Activated T-cell treated with anti-CD3 and anti-CD28 coated beads for 48 hours (primary cell): Measurements from ENCODE around the gene ZNF236.
"Not testable (repeated sequence)": the region's sequence is repeated elsewhere in the genome, so short reads cannot be mapped to it uniquely, and the experiment has no call there.

Source experiments
- DNase-seq: peaks from one replicate; pipeline ENCODE4 v3.0.0-alpha.2; 2020; ENCODE audit warnings: low read depth

Gene ZNF236

DNA sequence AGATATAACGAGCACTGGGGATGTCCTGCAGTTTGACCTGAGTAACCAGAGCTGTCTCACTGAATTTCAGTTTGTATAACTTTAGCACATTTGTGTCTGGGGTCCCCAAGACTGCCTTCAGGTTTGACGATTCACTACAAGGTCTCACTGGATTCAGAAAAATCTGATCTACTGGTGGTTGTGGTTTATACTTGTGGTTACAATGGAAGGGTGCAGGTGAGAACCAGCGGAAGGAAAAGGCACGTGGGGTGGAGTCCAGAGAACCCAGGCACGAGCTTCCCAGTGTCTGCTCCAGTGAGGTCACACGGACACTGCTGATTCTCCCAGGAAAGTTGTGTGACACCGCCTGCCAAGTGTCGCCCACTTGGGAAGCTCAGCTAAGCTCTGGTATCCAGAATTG is 126.0 kb downstream of the ZNF236 start:
- no peak for DNase-seq

DNA sequence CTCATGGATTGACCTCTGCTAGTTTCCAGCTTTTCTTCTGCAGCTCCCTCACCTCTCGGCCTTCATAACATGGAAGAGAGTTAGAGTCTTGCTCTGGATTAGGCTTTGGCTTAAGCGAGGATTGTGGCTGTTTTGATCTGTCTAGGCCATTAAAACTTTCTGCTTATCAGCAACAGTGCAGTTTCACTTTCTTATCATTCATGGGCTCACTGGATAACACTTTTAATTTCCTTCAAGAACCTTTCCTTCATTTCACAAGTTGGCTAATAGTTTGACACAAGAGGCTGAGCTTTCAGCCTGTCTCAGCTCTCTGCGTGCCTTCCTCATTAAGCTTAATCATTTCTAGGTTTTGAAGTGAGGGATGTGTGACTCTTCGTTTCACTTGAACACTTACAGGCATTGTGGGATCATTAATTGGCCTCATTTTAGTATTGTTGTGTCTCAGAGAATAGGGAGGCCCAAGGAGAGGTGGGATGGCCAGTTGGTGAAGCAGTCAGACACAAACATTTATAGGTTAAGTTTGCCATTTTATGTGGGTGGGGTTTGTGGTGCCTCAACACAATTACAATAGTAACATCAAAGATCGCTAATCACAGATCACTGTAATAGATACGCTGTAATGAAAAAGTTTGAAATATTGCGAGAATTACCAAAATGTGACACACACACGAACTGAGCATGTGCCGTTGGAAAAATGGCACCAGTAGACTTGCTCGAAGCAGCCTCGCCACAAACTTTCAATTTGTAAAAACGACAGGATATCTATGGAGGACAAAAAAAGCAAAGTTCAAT is 129.3 kb downstream of the ZNF236 start:
- no peak for DNase-seq

DNA sequence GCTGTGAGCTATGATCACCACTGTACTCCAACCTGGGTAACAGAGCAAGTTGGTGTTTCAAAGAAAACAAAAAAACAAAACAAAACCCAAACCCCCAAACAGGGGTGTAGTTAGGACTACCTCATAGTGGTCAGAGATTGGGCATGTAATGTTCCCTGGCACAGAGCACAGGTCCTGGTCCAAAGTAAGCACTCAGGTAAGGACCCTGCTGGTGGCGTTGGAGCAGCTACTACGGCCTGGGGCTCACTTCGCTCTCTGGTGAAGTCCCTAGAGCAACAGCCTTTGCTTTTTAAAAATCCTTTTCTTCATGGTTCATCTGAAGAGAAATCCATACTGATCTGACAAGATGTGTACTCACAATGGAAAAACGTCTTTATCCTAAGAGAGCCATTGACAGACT is 130.4 kb downstream of the ZNF236 start:
- no peak for DNase-seq

DNA sequence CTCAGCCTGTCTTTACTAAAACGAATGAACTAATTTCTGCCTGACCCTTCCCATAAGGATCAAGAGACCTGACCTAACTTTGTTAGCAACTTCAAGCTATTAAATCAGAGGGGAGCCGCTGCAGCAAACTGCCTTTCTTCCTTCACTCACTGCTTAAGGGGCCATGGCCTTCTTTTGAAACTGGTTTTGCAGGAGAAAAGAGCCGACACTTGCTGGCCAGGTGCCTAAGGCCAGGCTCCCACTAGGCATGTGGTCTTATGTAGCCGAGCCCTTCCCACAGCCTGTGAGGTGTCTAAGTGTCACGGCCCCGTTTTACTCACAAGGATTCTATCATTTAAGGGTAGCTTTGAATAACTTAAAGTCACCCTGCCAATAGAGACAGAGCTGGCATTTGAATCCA is 130.8 kb downstream of the ZNF236 start:
- DNase-seq, result no peak

DNA sequence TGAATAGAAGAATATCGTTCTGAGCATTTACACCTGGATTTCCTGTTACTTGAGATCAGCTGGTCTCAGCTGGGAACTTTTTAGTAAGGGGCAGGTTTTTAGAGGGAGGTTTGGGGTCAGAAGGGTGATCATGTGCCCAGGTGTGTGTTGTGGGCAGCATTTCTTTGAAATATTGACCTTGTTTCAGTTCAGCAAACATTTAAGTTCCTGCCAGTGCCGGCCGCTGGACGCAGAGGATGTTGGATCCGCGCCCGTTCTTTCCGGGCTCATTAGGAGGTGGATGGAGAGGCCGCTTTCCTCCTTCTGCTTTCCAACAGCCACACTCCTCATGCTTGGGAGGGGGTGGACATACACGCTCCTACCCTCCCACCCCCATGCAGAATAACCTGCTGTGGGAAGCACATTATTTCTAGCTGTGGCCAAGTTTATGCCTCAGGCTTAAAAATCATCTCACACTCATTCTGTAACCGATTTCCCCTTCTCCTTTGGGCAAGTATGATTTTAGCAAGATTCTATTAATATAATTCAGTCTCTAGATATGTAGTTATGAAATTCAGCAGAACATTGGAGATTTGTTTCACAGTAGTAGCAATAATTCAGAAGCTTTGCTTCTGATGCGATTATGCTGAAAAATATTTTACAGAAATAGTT is 131.4 kb downstream of the ZNF236 start:
- no peak for DNase-seq

DNA sequence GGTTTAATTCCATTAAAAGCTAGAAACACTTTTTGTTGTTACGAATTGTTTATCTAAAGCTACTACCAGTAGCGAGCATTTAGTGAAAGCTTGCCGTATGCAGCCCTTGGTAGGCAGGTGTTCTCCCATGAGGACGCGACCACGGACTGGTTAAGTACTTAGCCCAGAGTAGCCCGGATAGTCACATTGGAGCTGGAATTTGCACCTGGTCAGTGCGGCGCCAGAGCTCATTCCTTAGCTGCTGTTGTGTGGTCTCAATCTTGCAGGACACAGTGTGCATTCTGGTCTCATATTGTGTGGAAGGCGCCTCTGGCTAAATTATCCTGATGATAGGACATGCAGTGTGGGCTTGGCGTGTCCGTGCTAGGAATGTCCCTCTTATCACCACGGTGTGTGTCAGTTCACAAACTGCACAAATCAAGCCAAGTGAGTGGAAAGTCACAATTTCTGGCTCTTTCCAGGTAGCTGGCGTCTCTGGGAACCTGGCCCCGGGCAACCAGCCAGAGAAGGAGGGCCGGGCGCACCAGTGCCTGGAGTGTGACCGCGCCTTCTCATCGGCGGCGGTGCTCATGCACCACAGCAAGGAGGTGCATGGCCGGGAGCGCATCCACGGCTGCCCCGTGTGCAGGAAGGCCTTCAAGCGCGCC is 133.3 kb downstream of the ZNF236 start:
- DNase-seq, result no peak

DNA sequence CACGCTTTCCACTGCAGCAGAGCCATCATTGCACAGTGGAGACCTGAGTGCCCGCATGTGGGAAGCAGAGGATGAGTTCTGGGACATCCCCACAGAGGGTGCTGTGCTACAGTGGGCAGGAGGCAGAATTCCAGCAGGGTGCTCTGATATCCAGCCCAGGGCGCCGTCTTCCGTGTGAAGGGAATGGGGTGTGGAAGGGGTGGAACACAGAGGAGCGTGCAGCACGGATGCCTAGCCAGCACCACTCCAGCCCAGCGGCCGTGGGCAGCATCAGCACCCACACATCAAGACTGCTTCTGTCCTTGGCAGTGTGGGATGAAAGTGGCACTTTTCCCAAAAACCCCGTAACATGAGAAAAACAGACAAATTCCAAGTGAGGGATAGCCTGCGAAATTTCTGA is 134.3 kb downstream of the ZNF236 start:
- no peak for DNase-seq

DNA sequence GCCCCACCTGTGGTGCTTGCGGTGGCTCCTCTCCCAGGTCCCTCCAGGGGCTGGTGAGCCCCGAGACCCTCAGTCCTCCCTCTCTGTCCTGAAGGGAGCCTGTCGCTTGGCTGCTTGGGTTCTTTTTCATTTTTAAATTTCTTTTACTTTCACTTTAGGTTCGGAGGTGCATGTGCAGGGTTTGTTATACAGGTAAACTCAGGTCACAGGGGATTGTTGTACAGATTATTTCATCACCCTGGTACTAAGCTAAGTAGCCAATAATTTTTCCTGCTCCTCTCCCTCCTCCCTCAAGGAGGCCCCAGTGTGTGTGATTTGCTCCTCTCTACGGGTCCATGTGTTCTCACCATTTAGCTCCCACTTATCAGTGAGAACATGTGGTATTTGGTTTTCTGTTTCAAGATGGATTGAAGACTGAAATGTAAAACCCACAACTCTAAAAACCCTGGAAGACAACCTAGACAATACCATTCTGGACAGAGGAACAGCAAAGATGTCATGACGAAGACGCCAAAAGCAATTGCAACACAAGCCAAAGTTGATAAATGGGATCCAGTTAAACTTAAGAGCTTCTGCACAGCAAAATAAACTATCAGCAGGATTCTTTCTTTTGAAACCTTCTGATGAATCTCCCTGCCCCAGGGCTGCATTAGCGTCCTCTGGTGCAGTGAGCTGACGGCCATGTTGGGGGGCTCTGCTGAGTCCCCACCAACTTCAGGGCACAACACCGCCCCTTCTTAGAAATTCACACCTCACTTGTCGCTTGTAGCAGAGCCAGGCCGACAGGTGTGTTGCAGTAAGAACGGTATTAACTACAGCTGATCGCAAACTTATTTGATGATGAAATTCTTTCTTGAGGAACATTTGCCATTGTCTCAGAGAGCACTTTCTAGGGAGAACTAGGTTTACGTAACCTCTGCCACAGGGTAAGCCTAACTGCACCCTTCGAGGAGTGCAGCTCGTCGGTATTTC is 135.3 kb downstream of the ZNF236 start:
- no peak for DNase-seq

DNA sequence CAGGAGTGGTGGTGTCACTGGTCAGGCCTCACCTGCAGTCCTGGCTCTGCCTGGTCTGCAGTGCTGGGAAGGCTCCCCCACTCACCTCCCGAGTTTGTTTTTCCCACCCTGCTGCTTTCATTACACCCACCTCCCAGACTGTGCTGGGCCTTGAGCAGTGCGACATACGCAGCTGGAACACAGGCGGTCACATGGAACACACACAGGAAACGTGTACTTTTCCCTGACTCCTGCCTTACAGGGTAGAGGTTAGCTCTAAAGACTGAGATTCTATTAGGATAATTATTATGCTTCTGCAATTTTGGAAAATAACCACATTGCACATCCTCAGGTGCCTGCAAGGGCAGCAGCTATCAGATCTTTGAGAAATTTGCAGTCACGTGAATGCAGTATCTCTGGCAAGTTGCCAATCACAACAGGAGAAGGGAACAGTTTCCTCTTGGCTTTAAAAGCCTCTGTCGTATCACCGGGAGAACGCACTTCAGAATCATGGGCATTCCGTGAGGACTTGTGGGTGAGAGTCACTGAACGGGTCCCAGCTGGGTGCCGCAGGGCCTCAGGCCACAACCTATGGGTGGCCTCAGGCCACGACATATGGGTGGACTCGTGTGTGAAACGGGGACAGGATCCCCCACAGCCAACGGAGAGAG is 136.5 kb downstream of the ZNF236 start:
- no peak for DNase-seq

DNA sequence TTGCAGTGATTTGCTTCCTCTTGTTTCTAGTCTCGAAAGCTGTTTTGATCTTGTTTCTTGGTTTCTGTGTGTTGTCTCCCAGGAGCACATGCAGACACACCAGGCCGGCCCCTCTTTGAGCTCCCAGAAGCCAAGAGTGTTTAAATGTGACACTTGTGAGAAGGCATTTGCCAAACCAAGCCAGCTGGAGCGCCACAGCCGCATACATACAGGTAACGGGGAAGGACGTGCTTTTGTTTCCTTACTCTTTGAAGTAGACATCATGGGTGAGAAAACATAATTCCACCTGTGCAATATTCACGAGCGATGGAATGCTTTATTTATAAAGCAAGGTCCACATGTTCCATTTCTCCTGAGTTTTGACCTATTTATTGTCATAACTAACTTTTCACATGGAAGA is 137.2 kb downstream of the ZNF236 start:
- no peak for DNase-seq

DNA sequence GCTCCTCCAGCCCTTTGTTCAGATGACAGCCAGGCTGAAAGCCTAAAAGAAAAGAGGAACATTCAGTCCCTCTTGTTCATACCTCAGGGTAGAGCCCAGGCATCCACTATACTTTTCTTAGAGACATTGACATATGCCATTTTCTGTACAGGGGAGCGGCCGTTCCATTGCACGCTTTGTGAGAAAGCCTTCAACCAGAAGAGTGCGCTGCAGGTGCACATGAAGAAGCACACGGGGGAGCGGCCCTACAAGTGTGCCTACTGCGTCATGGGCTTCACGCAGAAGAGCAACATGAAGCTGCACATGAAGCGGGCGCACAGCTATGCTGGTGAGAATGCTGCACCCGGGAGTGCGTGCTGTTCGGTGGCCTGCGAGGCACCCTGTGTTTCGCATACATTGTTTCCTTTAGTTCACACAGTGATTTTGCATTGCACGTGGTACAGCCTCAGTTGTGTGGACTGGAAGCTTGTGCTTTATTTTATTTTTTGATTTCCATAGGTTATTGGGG is 138.2 kb downstream of the ZNF236 start:
- DNase-seq, result no peak

DNA sequence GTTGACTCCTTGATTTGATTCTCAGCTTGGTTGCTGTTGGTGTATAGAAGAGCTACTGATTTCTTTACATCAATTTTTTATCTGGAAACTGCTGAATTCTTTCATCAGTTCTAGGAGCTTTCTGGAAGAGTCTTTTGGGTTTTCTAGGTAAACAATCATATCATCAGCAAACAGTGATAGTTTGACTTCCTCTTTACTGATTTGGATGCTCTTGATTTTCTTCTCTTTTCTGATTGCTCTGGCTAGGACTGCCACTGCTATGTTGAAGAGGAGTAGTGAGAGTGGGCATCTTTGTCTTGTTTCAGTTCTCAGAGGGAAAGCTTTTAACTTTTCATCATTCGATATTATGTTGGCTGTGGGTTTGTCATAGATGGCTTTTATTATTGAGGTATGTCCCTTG is 140.5 kb downstream of the ZNF236 start:
- no peak for DNase-seq

DNA sequence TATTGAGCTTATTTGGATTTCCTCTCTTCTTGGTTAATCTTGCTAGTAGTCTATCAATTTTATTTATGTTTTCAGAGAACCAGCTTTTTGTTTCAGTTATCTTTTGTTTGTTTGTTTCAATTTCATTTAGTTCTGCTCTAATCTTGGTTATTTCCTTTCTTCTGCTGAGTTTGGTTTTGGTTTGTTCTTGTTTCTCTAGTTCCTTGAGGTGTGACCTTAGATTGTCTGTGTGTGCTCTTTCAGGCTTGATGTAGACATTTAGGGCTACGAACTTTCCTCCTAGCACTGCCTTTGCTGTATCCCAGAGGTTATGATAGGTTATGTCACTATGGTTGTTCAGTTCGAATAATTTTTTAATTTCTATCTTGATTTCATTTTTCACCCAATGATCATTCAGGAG is 141.6 kb downstream of the ZNF236 start:
- no peak for DNase-seq

DNA sequence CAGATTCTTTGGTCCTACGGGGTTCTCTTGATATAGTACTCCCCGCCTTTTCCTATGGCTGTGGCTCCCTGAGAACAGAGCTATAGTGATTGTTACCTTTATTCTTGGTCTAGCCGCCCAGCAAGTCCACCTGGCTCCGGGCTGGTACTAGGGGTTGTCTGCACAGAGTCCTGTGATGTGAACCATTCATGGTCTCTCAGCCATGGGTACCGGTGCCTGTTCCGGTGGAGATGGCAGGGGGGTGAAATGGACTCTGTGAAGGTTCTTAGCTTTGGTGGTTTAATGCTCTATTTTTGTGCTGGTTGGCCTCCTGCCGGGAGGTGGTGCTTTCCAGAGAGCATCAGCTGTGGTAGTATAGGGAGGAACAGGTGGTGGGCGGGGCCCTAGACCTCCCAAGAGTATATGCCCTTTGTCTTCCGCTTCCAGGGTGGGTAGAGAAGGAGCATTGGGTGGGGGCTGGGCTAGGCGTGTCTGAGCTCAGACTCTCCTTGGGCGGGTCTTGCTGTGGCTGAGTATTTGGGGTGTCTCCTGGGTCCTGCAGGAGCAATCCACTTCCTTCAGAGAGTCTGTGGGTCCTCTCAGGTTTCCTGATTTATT is 143.3 kb downstream of the ZNF236 start:
- DNase-seq, result not testable (repeated sequence)

DNA sequence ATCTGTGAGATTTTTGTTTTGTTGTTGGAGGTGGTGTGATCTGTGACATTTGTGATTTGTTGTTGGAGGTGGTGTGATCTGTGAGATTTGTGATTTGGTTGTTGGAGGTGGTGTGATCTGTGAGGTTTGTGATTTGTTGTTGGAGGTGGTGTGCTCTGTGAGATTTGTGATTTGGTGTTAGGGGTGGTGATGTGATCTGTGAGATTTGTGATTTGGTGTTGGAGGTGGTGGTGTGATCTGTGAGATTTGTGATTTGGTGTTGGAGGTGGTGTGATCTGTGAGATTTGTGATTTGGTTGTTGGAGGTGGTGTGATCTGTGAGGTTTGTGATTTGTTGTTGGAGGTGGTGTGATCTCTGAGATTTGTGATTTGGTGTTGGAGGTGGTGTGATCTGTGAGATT is 144.9 kb downstream of the ZNF236 start:
- DNase-seq, result not testable (repeated sequence)

DNA sequence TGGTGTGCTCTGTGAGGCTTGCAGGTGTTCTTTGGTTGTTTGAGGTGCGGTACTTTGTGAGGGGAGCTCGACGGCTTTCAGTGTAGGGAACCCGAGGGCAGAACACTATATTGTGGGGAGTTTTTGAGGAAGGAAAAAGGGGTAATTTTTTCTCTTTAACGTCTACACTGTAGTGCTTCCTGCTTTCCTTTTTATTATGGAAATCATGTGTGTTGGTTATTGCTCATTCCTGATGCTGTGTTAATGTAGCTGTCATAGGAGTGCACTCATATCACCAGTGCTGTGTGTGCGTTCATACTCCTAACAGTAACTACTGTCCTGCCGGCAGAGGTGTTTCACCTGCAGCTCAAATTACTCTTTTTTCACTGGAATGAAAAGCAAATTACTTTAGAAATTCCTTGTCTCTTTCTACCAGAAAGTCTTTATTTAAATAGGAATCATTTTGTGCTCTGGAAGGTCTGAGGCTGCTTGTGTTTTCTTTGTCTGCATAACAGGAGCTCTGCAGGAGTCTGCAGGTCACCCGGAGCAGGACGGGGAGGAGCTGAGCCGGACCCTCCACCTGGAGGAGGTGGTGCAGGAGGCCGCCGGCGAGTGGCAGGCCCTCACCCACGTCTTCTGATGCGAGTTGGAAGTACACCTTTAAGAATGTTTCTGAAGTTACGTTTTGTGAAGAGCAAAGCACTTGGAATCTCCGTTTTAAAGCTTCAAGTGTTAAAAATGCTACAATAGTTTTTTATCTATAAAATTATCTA is 145.5 kb downstream of the ZNF236 start:
- DNase-seq, result no peak

DNA sequence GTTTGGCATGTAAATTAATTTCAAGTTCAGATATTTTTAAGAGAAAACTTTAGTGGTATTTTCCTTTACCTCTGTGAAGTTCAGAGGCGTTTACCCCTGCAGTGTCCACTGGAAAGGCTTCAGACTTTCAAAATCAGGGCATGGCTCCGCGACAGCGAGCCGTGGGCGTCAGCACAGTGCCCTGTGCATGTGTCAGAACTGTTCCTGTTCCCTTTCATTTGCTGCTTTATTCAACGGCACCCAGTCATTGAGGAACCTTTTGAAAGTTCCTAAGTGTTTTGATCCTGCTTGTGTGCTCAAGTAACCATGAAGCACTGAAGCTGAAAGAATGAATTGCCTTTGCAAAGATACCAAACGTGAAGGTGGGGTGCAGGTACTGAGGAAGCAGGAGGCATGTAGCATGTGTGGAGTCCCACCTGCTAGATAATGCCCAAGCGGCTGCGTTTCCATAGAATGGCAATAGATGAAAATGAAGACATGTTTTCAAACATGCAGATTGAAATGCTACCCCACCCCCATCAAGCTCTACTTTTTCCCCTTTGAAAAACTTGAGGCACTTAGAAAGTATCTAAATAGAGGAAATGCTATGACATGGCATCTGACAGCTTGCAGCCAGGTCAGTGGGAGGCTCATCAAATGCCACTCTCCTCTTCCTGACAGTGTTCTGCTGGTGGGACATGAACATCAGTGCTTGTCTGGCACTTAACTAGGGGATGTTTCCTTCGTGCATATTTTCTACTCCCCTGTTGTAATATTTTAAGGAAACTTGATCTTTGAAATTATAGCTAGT is 148.6 kb downstream of the ZNF236 start:
- no peak for DNase-seq

DNA sequence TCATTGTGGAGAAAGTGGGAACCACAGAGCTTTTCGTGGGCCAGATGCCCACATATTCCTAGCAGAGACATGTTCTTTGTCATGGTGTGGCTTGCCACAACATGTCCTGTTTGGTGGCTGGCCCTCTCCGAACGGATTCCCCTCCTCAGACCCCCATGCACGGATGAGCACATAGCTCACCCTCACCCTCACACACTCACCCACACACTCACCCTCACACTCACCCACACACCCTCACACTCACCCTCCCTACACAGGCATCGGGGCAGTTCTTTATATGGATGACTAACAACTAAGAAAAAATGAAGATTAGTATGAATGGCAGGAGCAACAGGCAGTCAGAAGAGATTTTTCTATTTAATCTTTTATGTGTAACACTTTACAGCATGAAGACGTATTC is 149.9 kb downstream of the ZNF236 start:
- DNase-seq, result no peak

DNA sequence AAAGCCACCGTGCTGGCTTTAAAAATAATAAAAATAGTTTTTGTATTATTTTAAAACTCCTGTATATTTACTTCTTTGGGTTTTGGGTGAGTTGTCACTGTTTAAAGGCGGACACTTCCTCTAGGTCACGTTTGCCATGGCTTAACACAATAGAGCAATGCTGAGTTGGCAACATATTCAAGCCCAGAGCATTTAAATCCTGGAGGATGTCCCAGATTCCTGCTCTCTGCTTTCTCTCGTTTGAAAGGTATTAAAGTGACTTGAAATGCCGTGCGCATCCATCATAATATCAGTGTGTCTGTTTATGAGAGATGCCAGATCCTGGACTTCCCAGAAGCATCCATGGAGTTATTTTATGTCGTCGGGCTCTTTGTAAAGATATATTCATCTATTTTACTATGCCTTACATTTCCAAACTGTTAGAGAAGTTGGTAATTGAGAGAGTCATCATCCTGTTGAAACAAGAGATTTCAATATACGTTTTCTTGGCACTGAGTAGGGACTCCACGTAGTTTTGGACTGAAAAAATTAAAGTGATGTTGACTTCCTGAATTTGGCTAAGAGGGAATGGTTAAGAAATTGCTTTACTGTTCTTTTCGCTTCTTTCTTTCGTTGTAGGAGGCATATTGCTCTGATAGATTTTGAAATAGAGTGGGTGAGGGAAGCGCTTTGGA is 150.6 kb downstream of the ZNF236 start:
- DNase-seq, result no peak
